Measurements from ENCODE around the gene PDE4A. TPM values are rescaled to one million over a fixed set of nuclear protein-coding genes. Genes with fewer than 3 reads are reported as not detected.
A peak's percentile ranks its signal among the peaks of the same experiment; 100 is the strongest.

The PDE4A gene
- total and polyA plus RNA-seq, 2 of the 13 experiments (the other 11 are each of a cell fraction or from before 2014, with no cell fraction given), result 1.1 to 4.1 TPM

GRCh38 chr19:10503002-10503789 lies 82.9 kb downstream of the PDE4A start, which contains the start of gene KEAP1 (continued):
- TF ChIP-seq CREB1 (IDR thresholded peaks at IDR 0.05) (no peak), CREB1 (CRISPR knock-in tag; IDR thresholded peaks at IDR 0.05) (no peak), KLF15 (CRISPR knock-in tag; IDR thresholded peaks at IDR 0.05; ENCODE audit: borderline replicate concordance) (no peak), ZNF75D (CRISPR knock-in tag; IDR thresholded peaks at IDR 0.05; ENCODE audit: borderline replicate concordance) (peak; percentile 48; the same call in 1 of the 2 replicates), NFKB2 (CRISPR knock-in tag; IDR thresholded peaks at IDR 0.05; ENCODE audit: borderline replicate concordance) (no peak), XRCC5 (optimal IDR thresholded peaks at IDR 0.05; ENCODE audit: low read length) (no peak), ZFP90 (CRISPR knock-in tag; IDR thresholded peaks at IDR 0.05; ENCODE audit: borderline replicate concordance) (peak; percentile 93), KDM5B (CRISPR knock-in tag; IDR thresholded peaks at IDR 0.05; ENCODE audit: borderline replicate concordance) (no peak; the same call in none of the 2 replicates), ZNF124 (CRISPR knock-in tag; IDR thresholded peaks at IDR 0.05) (no peak), CCAR2 (optimal IDR thresholded peaks at IDR 0.05; ENCODE audit: low read depth, low read length) (no peak), ZNF513 (CRISPR knock-in tag; conservative IDR thresholded peaks at IDR 0.05) (no peak), ARID3A (IDR thresholded peaks at IDR 0.05; ENCODE audit: low read depth, low read length) (no peak), ZNF331 (CRISPR knock-in tag; IDR thresholded peaks at IDR 0.05) (0 out of 2 replicates have a peak, but pooled peaks have one; percentile 21), SOX13 (IDR thresholded peaks at IDR 0.05) (no peak), SOX13 (CRISPR knock-in tag; conservative IDR thresholded peaks at IDR 0.05 in 1 of 2, IDR thresholded peaks at IDR 0.05 in 1 of 2) (no peak), ZNF879 (CRISPR knock-in tag; IDR thresholded peaks at IDR 0.05) (no peak), ZNF253 (CRISPR knock-in tag; IDR thresholded peaks at IDR 0.05; ENCODE audit: borderline replicate concordance) (no peak), PAX8 (CRISPR knock-in tag; IDR thresholded peaks at IDR 0.05; ENCODE audit: borderline replicate concordance) (no peak), ZNF232 (CRISPR knock-in tag; IDR thresholded peaks at IDR 0.05; ENCODE audit: borderline replicate concordance) (peak; percentile 40; the same call in 1 of the 2 replicates), ZNF512 (CRISPR knock-in tag; IDR thresholded peaks at IDR 0.05) (no peak), TIGD3 (CRISPR knock-in tag; IDR thresholded peaks at IDR 0.05; ENCODE audit: borderline replicate concordance) (no peak), ZKSCAN1 (IDR thresholded peaks at IDR 0.05; ENCODE audit: low read length) (no peak), ZBTB21 (CRISPR knock-in tag; IDR thresholded peaks at IDR 0.05) (no peak), PHF8 (CRISPR knock-in tag; IDR thresholded peaks at IDR 0.05) (peak; percentile 50; the same call in 1 of the 2 replicates), TBX2 (CRISPR knock-in tag; IDR thresholded peaks at IDR 0.05; ENCODE audit: borderline replicate concordance) (no peak)
